GM18868 (cell line): ENCODE data around the gene PINLYP.

Experiments
- ATAC-seq: cut with Tn5 transposase; IDR thresholded peaks from one replicate; pipeline ENCODE4 v1.9.1; 2021; ENCODE audit warnings: mild to moderate bottlenecking, moderate library complexity; ENCODE audit not compliant: unreplicated experiment

The PINLYP gene

DNA sequence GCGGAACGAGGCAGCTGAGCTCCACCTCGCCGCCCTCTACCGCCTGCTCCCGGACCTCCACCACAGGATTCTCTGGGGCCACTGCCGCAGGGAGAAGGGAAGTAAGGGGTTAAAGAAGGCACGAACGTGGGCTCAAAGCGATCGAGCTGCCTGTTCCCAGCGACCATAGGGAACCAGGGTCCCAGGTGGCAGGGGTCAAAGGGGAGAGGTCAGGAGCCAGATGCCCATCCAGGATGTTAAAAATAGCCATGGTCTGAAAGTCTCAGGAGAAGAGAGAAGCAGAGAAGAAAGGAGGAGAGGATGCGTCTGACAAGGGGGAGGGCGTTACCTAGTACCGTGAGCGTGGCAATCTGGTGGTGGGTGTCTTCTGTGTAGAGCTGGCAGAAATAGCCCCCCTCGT is 51.2 kb downstream of the PINLYP start:
- ATAC-seq, result no peak

DNA sequence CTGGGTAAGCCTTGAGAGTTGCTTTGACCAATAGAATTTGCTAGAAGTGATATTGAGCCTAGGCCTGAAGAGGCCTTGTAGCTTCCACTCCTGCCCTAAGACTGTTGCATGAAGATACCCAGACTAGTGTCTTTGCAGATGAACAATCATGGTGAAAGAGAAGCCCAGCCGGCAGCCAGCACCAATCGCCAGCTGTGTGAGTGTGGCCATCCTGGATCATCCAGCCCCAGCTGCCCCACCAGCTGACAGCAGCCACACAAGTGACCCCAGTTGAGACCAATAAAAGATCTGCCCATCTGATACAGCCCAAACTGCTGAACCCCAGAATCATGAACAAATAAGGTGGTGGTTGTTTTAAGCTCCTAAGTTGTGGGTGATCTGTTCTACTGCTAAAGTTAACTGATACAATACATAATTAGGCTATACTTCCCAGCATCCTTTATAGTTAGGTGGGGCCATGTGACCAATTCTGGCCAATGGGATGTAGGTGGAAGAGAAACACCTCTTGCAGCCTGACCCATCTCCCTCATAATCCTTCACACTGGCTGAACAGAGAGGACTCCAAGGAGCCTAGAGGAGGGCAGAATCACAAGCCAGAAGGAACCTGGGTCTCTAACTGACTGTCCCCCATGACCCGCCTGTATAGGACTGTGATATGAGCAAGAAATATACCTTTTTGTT is 53.2 kb downstream of the PINLYP start:
- no peak for ATAC-seq

DNA sequence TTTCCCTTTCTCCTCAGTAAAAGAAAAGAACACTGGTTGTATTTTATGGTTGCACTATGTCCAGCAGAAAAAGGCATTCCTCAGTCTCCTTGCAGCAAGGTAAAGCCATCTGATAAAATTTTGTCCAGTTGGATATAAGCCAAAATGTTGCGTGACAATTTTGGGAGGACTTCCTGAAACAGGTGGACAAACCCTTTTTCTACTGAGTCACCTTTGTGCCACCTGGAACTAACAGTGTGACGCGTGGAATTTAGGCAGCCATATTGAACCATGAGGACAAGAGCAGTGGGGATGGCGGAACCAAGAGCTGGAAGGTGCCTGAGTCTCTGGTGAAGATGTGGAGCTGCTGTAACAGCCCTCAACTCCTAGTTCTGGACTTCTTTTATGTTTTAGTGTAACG is 55.9 kb downstream of the PINLYP start:
- ATAC-seq, result no peak
